Measurements from ENCODE around the gene LIF.

DNA sequence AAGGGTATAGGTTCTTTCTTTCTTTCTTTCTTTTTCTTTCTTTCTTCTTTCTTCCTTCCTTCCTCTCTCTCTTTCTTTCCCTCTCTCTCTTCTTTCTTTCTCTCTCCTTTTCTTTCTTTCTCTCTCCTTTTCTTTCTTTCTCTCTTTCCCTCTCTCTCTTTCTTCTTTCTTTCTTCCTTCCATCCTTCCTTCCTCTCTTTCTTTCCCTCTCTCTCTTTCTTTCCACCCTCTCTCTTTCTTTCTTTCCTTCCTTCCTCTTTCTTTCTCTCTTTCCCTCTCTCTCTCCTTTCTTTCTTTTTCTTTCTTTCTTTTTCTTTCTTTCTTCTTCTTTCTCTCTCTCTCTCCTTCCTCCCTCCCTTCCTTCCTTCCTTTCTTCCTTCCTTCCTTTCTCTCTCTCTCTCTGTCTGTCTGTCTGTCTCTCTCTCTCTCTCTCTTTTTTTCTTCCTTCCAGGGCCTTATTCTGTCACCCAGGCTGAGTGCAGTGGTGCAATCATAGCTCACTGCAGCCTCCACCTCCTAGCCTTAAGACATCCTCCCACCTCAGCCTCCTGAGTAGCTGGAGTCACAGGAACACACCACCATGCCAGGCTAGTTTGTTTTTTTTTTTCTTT lies 26.8 kb downstream of the LIF start:
- TF ChIP-seq, protein P1, sequence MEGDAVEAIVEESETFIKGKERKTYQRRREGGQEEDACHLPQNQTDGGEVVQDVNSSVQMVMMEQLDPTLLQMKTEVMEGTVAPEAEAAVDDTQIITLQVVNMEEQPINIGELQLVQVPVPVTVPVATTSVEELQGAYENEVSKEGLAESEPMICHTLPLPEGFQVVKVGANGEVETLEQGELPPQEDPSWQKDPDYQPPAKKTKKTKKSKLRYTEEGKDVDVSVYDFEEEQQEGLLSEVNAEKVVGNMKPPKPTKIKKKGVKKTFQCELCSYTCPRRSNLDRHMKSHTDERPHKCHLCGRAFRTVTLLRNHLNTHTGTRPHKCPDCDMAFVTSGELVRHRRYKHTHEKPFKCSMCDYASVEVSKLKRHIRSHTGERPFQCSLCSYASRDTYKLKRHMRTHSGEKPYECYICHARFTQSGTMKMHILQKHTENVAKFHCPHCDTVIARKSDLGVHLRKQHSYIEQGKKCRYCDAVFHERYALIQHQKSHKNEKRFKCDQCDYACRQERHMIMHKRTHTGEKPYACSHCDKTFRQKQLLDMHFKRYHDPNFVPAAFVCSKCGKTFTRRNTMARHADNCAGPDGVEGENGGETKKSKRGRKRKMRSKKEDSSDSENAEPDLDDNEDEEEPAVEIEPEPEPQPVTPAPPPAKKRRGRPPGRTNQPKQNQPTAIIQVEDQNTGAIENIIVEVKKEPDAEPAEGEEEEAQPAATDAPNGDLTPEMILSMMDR (IDR thresholded peaks at IDR 0.05) = no peak
- no peak for TF ChIP-seq POLR2A (IDR thresholded peaks at IDR 0.05)
- TF ChIP-seq EP300 (IDR thresholded peaks at IDR 0.05) = no peak
- TF ChIP-seq POLR2AphosphoS5 (IDR thresholded peaks at IDR 0.05) = no peak
